Left lobe of liver (tissue), 2 donors: ENCODE results near the gene RUNX3. TPM values are rescaled to one million over a fixed set of nuclear protein-coding genes. Genes with fewer than 3 reads are reported as not detected.

Experiments
- ATAC-seq: fragments of 200-7000 bp; cut with Tn5 transposase; one replicate; pipeline ENCODE4 v1.9.1; 2020; ENCODE audit warnings: mild to moderate bottlenecking, moderate library complexity
- DNase-seq: peaks from one replicate; pipeline ENCODE4 v3.0.0-alpha.2; 2020; ENCODE audit warnings: low spot score
- total RNA-seq: library from RNA; stranded (reverse); gene quantifications from one replicate; pipeline ENCODE4 v1.2.1, GENCODE V29; 2021
- donor health status: DM: no; HTN: no; CAD: no; lungs with moderate emphysema.
- donor health status: DM: no; HTN: yes; CAD: no.

RUNX3 gene
- total RNA-seq, 1 donor from 2014 or later, result 0.86 TPM

GRCh38 chr1:24948079-24948827 is 18.2 kb upstream of the RUNX3 start:
- no peak for ATAC-seq
- no peak for DNase-seq

GRCh38 chr1:24946861-24947658 is 17.0 kb upstream of the RUNX3 start:
- ATAC-seq, result peak; percentile 38

GRCh38 chr1:24945354-24946326 is 15.6 kb upstream of the RUNX3 start:
- no peak for DNase-seq
- ATAC-seq, result no peak

More at GRCh38 chr1:24946861-24947658, 17.0 kb upstream of the RUNX3 start:
- no peak for DNase-seq

- DNase-seq (no peak), ATAC-seq (no peak)
Measured at GRCh38 chr1:24944318-24944717, 14.2 kb upstream of the RUNX3 start.

- ATAC-seq (no peak), DNase-seq (no peak)
Measured at GRCh38 chr1:24942789-24943188, 12.7 kb upstream of the RUNX3 start.

- no peak for DNase-seq
- peak; percentile 13 for ATAC-seq
Measured at GRCh38 chr1:24941564-24941963, 11.5 kb upstream of the RUNX3 start.

GRCh38 chr1:24940231-24940630 is 10.2 kb upstream of the RUNX3 start:
- no peak for DNase-seq
- no peak for ATAC-seq

- ATAC-seq, result no peak
- no peak for DNase-seq
Measured at GRCh38 chr1:24939675-24940193, 9.7 kb upstream of the RUNX3 start.

GRCh38 chr1:24939040-24939674 is 9.1 kb upstream of the RUNX3 start:
- no peak for ATAC-seq

GRCh38 chr1:24938276-24938675 is 8.2 kb upstream of the RUNX3 start:
- no peak for DNase-seq
- no peak for ATAC-seq

More at GRCh38 chr1:24939040-24939674, 9.1 kb upstream of the RUNX3 start:
- no peak for DNase-seq

- no peak for ATAC-seq
- DNase-seq, result no peak
Measured at GRCh38 chr1:24936684-24937083, 6.6 kb upstream of the RUNX3 start.

GRCh38 chr1:24935615-24936484 is 5.8 kb upstream of the RUNX3 start:
- DNase-seq (no peak), ATAC-seq (no peak)

- no peak for ATAC-seq
Measured at GRCh38 chr1:24935196-24935526, 5.1 kb upstream of the RUNX3 start.

GRCh38 chr1:24934310-24935195 is 4.5 kb upstream of the RUNX3 start:
- ATAC-seq (no peak), DNase-seq (no peak)

More at GRCh38 chr1:24935196-24935526, 5.1 kb upstream of the RUNX3 start:
- no peak for DNase-seq

- ATAC-seq, result no peak
- DNase-seq, result no peak
Measured at GRCh38 chr1:24933468-24933867, 3.4 kb upstream of the RUNX3 start.

- DNase-seq (no peak), ATAC-seq (no peak)
Measured at GRCh38 chr1:24932725-24933294, 2.7 kb upstream of the RUNX3 start.

- no peak for DNase-seq
- peak; percentile 86 for ATAC-seq
Measured at GRCh38 chr1:24932284-24932683, 2.2 kb upstream of the RUNX3 start.
